GM12892 (cell line): ENCODE measurements around the gene SNX27.

ENCODE experiments used
- DNase-seq: peaks from one replicate; pipeline ENCODE4 v3.0.0; 2011; ENCODE audit not compliant: insufficient read length
- FAIRE-seq: peaks from 2 replicates; lab custom pipeline; 2011; peaks lifted over from hg19 to GRCh38; lab: Jason Lieb, UNC
- POLR2A ChIP-seq: IDR thresholded peaks from 2 replicates; pipeline ENCODE4 v1.6.1; 2011; ENCODE audit warnings: low read depth, low read length, control low read depth
- POLR2AphosphoS5 ChIP-seq: IDR thresholded peaks from 2 replicates; pipeline ENCODE4 v1.6.1; 2011; ENCODE audit warnings: low read depth, low read length, control low read depth
- TAF1 ChIP-seq: IDR thresholded peaks from 2 replicates; pipeline ENCODE4 v1.6.1; 2011; ENCODE audit warnings: low read depth, mild to moderate bottlenecking, control low read depth, low read length, borderline replicate concordance

The SNX27 gene

GRCh38 chr1:151711044-151711800, 99.4 kb downstream of the SNX27 start:
- no peak for DNase-seq
- no peak for FAIRE-seq
- TF ChIP-seq TAF1, result no peak
- no peak for TF ChIP-seq POLR2AphosphoS5
- TF ChIP-seq POLR2A, result no peak

DNA sequence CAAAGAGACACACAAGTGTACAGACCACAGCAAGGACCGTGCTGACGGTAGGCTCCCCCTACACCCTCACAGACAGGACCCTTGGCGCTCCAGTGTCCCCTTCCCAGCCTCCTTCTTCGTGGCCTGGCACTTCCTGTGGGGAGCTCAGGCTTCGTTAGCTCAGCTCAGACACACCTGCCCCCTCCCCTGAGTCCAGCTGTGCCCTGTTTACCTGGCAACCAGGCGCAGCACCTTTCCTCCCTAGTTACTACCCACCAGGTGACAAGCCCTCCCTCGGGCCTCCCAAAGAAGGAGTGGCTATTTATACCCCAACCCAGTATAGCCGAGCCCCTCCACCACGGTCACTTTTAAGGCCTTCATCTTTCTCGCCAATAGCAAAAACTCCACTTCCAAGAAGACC, 100.1 kb downstream of the SNX27 start:
- FAIRE-seq (no peak), DNase-seq (no peak)
- TF ChIP-seq TAF1 (no peak), POLR2A (no peak), POLR2AphosphoS5 (no peak)

- FAIRE-seq, result no peak
- no peak for DNase-seq
- TF ChIP-seq POLR2A (no peak), POLR2AphosphoS5 (no peak), TAF1 (no peak)
Measured at GRCh38 chr1:151713044-151713443, 101.2 kb downstream of the SNX27 start.

- FAIRE-seq, result no peak
- no peak for DNase-seq
- TF ChIP-seq POLR2A (no peak), TAF1 (no peak), POLR2AphosphoS5 (no peak)
Measured at GRCh38 chr1:151713874-151714273, 102.0 kb downstream of the SNX27 start.

- FAIRE-seq (no peak), DNase-seq (no peak)
- TF ChIP-seq POLR2AphosphoS5 (no peak), POLR2A (no peak), TAF1 (no peak)
Measured at GRCh38 chr1:151714820-151715725, 103.2 kb downstream of the SNX27 start.

GRCh38 chr1:151715726-151716404, 104.0 kb downstream of the SNX27 start:
- DNase-seq, result no peak
- TF ChIP-seq POLR2AphosphoS5 (no peak), TAF1 (no peak), POLR2A (no peak)
- no peak for FAIRE-seq

GRCh38 chr1:151716405-151716762, 104.5 kb downstream of the SNX27 start:
- FAIRE-seq, result no peak
- DNase-seq, result no peak
- TF ChIP-seq POLR2A (no peak), POLR2AphosphoS5 (no peak), TAF1 (no peak)

GRCh38 chr1:151716771-151717631, 105.2 kb downstream of the SNX27 start, which contains the start of gene CELF3:
Gene CELF3 (minus strand): TSS chr1:151716803. CDS start chr1:151716020, 783 bp downstream.
- no peak for DNase-seq
- no peak for TF ChIP-seq TAF1
- TF ChIP-seq POLR2AphosphoS5, result no peak
- TF ChIP-seq POLR2A, result no peak
- FAIRE-seq, result no peak

DNA sequence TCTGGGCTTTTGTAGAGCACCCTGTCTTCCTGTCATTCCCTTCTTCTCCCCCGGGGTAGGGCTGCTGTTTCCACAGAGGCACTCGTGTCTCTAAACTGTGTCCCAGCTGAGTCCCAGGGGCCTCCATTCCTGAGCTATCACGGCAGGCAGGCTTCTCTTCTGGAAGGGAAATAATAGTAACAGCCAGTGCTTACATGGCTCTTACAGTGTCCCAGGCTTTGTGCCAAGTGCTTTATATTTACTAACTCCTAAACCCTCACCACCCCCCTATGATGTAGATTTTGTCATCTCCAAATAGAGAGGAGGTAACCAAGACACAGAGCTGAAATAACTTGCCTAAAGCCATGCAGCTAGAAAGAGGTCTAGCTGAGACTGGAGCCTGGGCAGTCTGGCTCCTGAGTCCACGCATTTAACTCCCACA, 106.2 kb downstream of the SNX27 start:
- FAIRE-seq (no peak), DNase-seq (no peak)
- TF ChIP-seq POLR2A (no peak), TAF1 (no peak)

GRCh38 chr1:151718666-151719065, 106.8 kb downstream of the SNX27 start:
- TF ChIP-seq POLR2AphosphoS5 (no peak), TAF1 (no peak), POLR2A (no peak)
- DNase-seq (no peak), FAIRE-seq (no peak)

GRCh38 chr1:151720125-151720524, 108.3 kb downstream of the SNX27 start:
- DNase-seq, result no peak
- TF ChIP-seq TAF1 (no peak), POLR2AphosphoS5 (no peak)
- no peak for FAIRE-seq

GRCh38 chr1:151720554-151720953, 108.7 kb downstream of the SNX27 start:
- DNase-seq (no peak), FAIRE-seq (peak; percentile 46)
- no peak for TF ChIP-seq POLR2A
- TF ChIP-seq POLR2AphosphoS5, result no peak
- TF ChIP-seq TAF1, result no peak
